ENCODE results near the gene DNAH14. TPM values are rescaled to one million over a fixed set of nuclear protein-coding genes. Genes with fewer than 3 reads are reported as not detected.

The DNAH14 gene
- total and polyA plus RNA-seq, 2 donors (not counting 3 experiments of a cell fraction or from before 2014, with no cell fraction given) = 1.5 to 7.1 TPM

GRCh38 chr1:225400968-225401367 is 471.5 kb downstream of the DNAH14 start:
- H3K9me1 ChIP-seq (replicated peaks; ENCODE audit: control insufficient read depth, extremely low read depth, insufficient read depth, low read length) = no peaks in the 10 kb centered on the region
- peaks cover 8 to 22% of the 10 kb centered on the region in 2 experiments for H3K36me3 ChIP-seq (ENCODE audit: control insufficient read depth in 2 of 2, extremely low read depth in 1 of 2, insufficient read depth in 2 of 2, low read length in 2 of 2)
- H3K4me3 ChIP-seq (replicated peaks in 1 of 3; ENCODE audit: insufficient read depth in 1 of 3, low read depth in 1 of 3, low read length in 3 of 3) = no peak overlapping the region
- H3K9ac ChIP-seq (replicated peaks; ENCODE audit: extremely low read depth, insufficient read depth, low read length) = no peak overlapping the region
- no peaks in the 10 kb centered on the region for H3K4me1 ChIP-seq (ENCODE audit: control insufficient read depth, extremely low read depth, insufficient read depth, low read length)
- no peak for TF ChIP-seq POLR2A (IDR thresholded peaks at IDR 0.05; ENCODE audit: low read depth, low read length)
- no peak for TF ChIP-seq FOS (IDR thresholded peaks at IDR 0.05; ENCODE audit: borderline replicate concordance, insufficient read depth, low read length)
- TF ChIP-seq GATA2 (IDR thresholded peaks at IDR 0.05; ENCODE audit: insufficient read depth, insufficient read length, low read depth, low read length) = no peak
- no peak for TF ChIP-seq CTCF (IDR thresholded peaks at IDR 0.05; ENCODE audit: extremely low read depth in 1 of 2, insufficient read depth in 1 of 2, low read depth in 1 of 2, low read length in 2 of 2)
- TF ChIP-seq MYC (IDR thresholded peaks at IDR 0.05; ENCODE audit: low read depth, low read length) = no peak
- no peak for TF ChIP-seq MAX (IDR thresholded peaks at IDR 0.05; ENCODE audit: insufficient read depth, insufficient read length)
- TF ChIP-seq EZH2 (IDR thresholded peaks at IDR 0.05; ENCODE audit: borderline replicate concordance, low read depth, low read length, severe bottlenecking) = no peak
- TF ChIP-seq JUN (IDR thresholded peaks at IDR 0.05; ENCODE audit: borderline replicate concordance, insufficient read depth, insufficient read length, low read depth) = no peak
- TF ChIP-seq POLR2AphosphoS5 (IDR thresholded peaks at IDR 0.05; ENCODE audit: insufficient read depth, low read depth, low read length) = no peak
- no peaks in the 10 kb centered on the region for H3K27me3 ChIP-seq (ENCODE audit: control insufficient read depth in 2 of 2, insufficient read depth in 2 of 2, low read length in 2 of 2)
- H3K4me2 ChIP-seq (ENCODE audit: insufficient read depth, low read length) = no peak overlapping the region
- no peak overlapping the region for H3K27ac ChIP-seq (ENCODE audit: insufficient read depth, low read depth, low read length)
- POLR2A ChIA-PET = no interaction called here
- no peaks in the 10 kb centered on the region for H4K20me1 ChIP-seq (replicated peaks; ENCODE audit: control insufficient read depth, extremely low read depth, insufficient read depth, low read length)
- H3K9me3 ChIP-seq (replicated peaks; ENCODE audit: control insufficient read depth, insufficient read depth, low read length) = no peaks in the 10 kb centered on the region
- dilution Hi-C loops (cut with MboI; ENCODE audit: extremely low pct_ligation_motif_present, low sequenced_read_pairs) = no loop called here
- intact Hi-C loops (cut with micrococcal nuclease) = no loop called here
- FAIRE-seq = no peak
- CTCF ChIA-PET = no interaction called here
- no peak for DNase-seq (ENCODE audit: low read depth, low spot score)
- H3K79me2 ChIP-seq (ENCODE audit: control insufficient read depth, insufficient read depth, low read length) = peaks cover under 1% of the 10 kb centered on the region
- H2AFZ ChIP-seq (ENCODE audit: low read depth, low read length) = no peak overlapping the region
- BruUV-seq (replicated peaks) = no TSS peak

Data from endothelial cell of umbilical vein (primary cell).